ENCODE data around the gene MEA1. TPM values are rescaled to one million over a fixed set of nuclear protein-coding genes. Genes with fewer than 3 reads are reported as not detected.

Gene MEA1
- total RNA-seq, 2 donors from 2014 or later, result 93.3 to 104 TPM

- 94 to 95% methylated on average over 6 to 12 of the region's 12 CpGs for WGBS, 2 experiments (ENCODE audit: insufficient coverage in 1 of 2, insufficient read length in 1 of 2)
- Histone ChIP-seq H3K9me3 (ENCODE audit: control insufficient read depth, low read length) (no peaks in the 10 kb centered on the region), H3K27ac (ENCODE audit: low read depth, low read length) (no peak overlapping the region), H3K4me1 (ENCODE audit: control insufficient read depth, insufficient read depth, low read length) (peaks cover 14% of the 10 kb centered on the region), H3K4me3 (ENCODE audit: low read length) (no peak overlapping the region), H3K9ac (ENCODE audit: extremely low read depth, low read length, poor library complexity, severe bottlenecking) (no peak overlapping the region), H3K36me3 (ENCODE audit: control insufficient read depth, insufficient read depth, low read length) (peaks cover 45% of the 10 kb centered on the region), H3K27me3 (ENCODE audit: control insufficient read depth, insufficient read depth, low read length, poor library complexity, severe bottlenecking) (no peaks in the 10 kb centered on the region)
- TF ChIP-seq, protein P1, sequence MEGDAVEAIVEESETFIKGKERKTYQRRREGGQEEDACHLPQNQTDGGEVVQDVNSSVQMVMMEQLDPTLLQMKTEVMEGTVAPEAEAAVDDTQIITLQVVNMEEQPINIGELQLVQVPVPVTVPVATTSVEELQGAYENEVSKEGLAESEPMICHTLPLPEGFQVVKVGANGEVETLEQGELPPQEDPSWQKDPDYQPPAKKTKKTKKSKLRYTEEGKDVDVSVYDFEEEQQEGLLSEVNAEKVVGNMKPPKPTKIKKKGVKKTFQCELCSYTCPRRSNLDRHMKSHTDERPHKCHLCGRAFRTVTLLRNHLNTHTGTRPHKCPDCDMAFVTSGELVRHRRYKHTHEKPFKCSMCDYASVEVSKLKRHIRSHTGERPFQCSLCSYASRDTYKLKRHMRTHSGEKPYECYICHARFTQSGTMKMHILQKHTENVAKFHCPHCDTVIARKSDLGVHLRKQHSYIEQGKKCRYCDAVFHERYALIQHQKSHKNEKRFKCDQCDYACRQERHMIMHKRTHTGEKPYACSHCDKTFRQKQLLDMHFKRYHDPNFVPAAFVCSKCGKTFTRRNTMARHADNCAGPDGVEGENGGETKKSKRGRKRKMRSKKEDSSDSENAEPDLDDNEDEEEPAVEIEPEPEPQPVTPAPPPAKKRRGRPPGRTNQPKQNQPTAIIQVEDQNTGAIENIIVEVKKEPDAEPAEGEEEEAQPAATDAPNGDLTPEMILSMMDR (conservative IDR thresholded peaks at IDR 0.05), result no peak
- H3K27ac Mint-ChIP-seq, result peak overlapping the region; percentile 73
- peaks cover 37% of the 10 kb centered on the region for H3K4me1 Mint-ChIP-seq
- H3K4me3 Mint-ChIP-seq, result no peak overlapping the region
- H3K9me3 Mint-ChIP-seq, result no peaks in the 10 kb centered on the region
- H3K36me3 Mint-ChIP-seq (ENCODE audit: low read depth), result peaks cover 34% of the 10 kb centered on the region
- peaks cover 1% of the 10 kb centered on the region for H3K27me3 Mint-ChIP-seq (ENCODE audit: insufficient read depth)
- no peak for DNase-seq
Measured at GRCh38 chr6:43016943-43017334, 3.2 kb upstream of the MEA1 start.

DNA sequence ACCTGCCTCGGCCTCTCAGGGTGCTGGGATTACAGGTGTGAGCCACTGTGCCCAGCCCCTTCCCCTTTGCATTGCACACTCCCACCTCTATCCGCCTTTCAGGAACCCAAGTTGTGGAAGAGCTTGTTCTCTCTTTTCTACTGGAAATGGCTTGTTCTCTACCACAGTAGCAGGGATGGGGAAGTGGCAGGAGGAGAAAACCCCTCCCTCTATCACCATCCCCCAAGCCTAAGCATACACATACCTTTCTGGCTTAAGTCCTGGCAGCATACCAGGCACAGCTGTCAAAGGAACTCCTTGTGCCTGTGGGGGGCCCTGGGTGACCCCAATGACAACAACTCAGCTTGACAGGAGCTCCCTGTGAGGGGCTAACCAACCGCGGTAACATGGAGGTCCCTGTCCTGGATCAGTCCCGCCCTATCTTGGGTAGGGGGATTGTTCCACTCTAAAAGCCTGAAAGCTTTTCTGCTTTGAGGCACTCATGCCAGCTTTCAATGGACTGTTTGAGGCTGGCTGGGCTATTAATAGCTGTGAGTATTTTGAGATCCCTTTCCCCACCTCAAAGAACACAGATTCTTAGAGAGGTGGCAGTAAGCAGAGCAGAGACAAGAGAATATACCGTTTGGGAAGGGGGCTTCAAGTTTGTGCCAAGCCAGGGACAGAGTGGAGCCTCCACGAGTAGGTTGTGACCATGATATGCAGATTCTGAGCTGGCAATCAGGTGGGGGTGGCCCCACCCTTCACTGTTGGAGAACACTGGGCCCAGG, 2.6 kb upstream of the MEA1 start:
- no peak for DNase-seq
- Histone ChIP-seq H3K9ac (ENCODE audit: extremely low read depth, low read length, poor library complexity, severe bottlenecking) (no peak overlapping the region), H3K4me1 (ENCODE audit: control insufficient read depth, insufficient read depth, low read length) (peaks cover 15% of the 10 kb centered on the region), H3K9me3 (ENCODE audit: control insufficient read depth, low read length) (no peaks in the 10 kb centered on the region), H3K27me3 (ENCODE audit: control insufficient read depth, insufficient read depth, low read length, poor library complexity, severe bottlenecking) (no peaks in the 10 kb centered on the region), H3K4me3 (ENCODE audit: low read length) (no peak overlapping the region), H3K36me3 (ENCODE audit: control insufficient read depth, insufficient read depth, low read length) (peaks cover 51% of the 10 kb centered on the region), H3K27ac (ENCODE audit: low read depth, low read length) (no peak overlapping the region)
- WGBS, 2 experiments (ENCODE audit: insufficient coverage in 1 of 2, insufficient read length in 1 of 2), result 88 to 94% methylated on average over 6 to 7 of the region's 7 CpGs
- H3K4me1 Mint-ChIP-seq, result peaks cover 37% of the 10 kb centered on the region
- H3K36me3 Mint-ChIP-seq (ENCODE audit: low read depth), result peaks cover 39% of the 10 kb centered on the region
- peak overlapping the region; percentile 81 for H3K27ac Mint-ChIP-seq
- peaks cover 1% of the 10 kb centered on the region for H3K27me3 Mint-ChIP-seq (ENCODE audit: insufficient read depth)
- no peaks in the 10 kb centered on the region for H3K9me3 Mint-ChIP-seq
- H3K4me3 Mint-ChIP-seq, result peak overlapping the region; percentile 37
- TF ChIP-seq, protein P1 (conservative IDR thresholded peaks at IDR 0.05), result no peak

GRCh38 chr6:43014434-43014909, 726 bp upstream of the MEA1 start:
- no peaks in the 10 kb centered on the region for H3K9me3 ChIP-seq (ENCODE audit: control insufficient read depth, low read length)
- no peak for DNase-seq
- Mint-ChIP-seq H3K4me3 (peak overlapping the region; percentile 85), H3K27ac (peak overlapping the region; percentile 83), H3K4me1 (peaks cover 27% of the 10 kb centered on the region), H3K9me3 (no peaks in the 10 kb centered on the region), H3K36me3 (ENCODE audit: low read depth) (peaks cover 51% of the 10 kb centered on the region), H3K27me3 (ENCODE audit: insufficient read depth) (peaks cover 1% of the 10 kb centered on the region)
- no peaks in the 10 kb centered on the region for H3K27me3 ChIP-seq (ENCODE audit: control insufficient read depth, insufficient read depth, low read length, poor library complexity, severe bottlenecking)
- WGBS, 2 experiments (ENCODE audit: insufficient coverage in 1 of 2, insufficient read length in 1 of 2), result 2 to 4% methylated on average over 7 of the region's 7 CpGs
- peak overlapping the region; percentile 100 for H3K4me3 ChIP-seq (ENCODE audit: low read length)
- peaks cover 58% of the 10 kb centered on the region for H3K36me3 ChIP-seq (ENCODE audit: control insufficient read depth, insufficient read depth, low read length)
- H3K27ac ChIP-seq (ENCODE audit: low read depth, low read length), result peak overlapping the region; percentile 84
- H3K9ac ChIP-seq (ENCODE audit: extremely low read depth, low read length, poor library complexity, severe bottlenecking), result peak overlapping the region; percentile 77
- peaks cover 8% of the 10 kb centered on the region for H3K4me1 ChIP-seq (ENCODE audit: control insufficient read depth, insufficient read depth, low read length)
- TF ChIP-seq, protein P1 (conservative IDR thresholded peaks at IDR 0.05), result no peak
